ENCODE data around the gene DRC7. TPM values are rescaled to one million over a fixed set of nuclear protein-coding genes. Genes with fewer than 3 reads are reported as not detected.

DRC7 gene
- total RNA-seq, 1 donor, result 0.54 TPM

GRCh38 chr16:57676553-57677085, 18.0 kb upstream of the DRC7 start:
- no peak for DNase-seq (ENCODE audit: low read depth in 2 of 3, low spot score in 2 of 3)

GRCh38 chr16:57677622-57678369, 16.8 kb upstream of the DRC7 start:
- DNase-seq (ENCODE audit: low read depth in 2 of 3, low spot score in 2 of 3), result no peak

- no peak for DNase-seq (ENCODE audit: low read depth in 2 of 3, low spot score in 2 of 3)
These were observed 15.6 kb upstream of the DRC7 start for GRCh38 chr16:57679016-57679415.

GRCh38 chr16:57679767-57680482, 14.7 kb upstream of the DRC7 start:
- no peak for DNase-seq (ENCODE audit: low read depth in 2 of 3, low spot score in 2 of 3)

GRCh38 chr16:57680842-57681375, 13.7 kb upstream of the DRC7 start:
- peak in 1 of 3 donors; percentile 49 for DNase-seq (ENCODE audit: low read depth in 2 of 3, low spot score in 2 of 3)

GRCh38 chr16:57681950-57682728, 12.5 kb upstream of the DRC7 start:
- DNase-seq (ENCODE audit: low read depth in 2 of 3, low spot score in 2 of 3), result no peak

GRCh38 chr16:57682809-57683635, 11.6 kb upstream of the DRC7 start:
- no peak for DNase-seq (ENCODE audit: low read depth in 2 of 3, low spot score in 2 of 3)

- no peak for DNase-seq (ENCODE audit: low read depth in 2 of 3, low spot score in 2 of 3)
These were observed 10.7 kb upstream of the DRC7 start for GRCh38 chr16:57683636-57684545.

GRCh38 chr16:57684626-57685358, 9.8 kb upstream of the DRC7 start:
- DNase-seq (ENCODE audit: low read depth in 2 of 3, low spot score in 2 of 3), result no peak

- no peak for DNase-seq (ENCODE audit: low read depth in 2 of 3, low spot score in 2 of 3)
These were observed 9.0 kb upstream of the DRC7 start for GRCh38 chr16:57685633-57686032.

GRCh38 chr16:57686577-57686976, 8.0 kb upstream of the DRC7 start:
- DNase-seq (ENCODE audit: low read depth in 2 of 3, low spot score in 2 of 3), result no peak

GRCh38 chr16:57687363-57687929, 7.2 kb upstream of the DRC7 start:
- no peak for DNase-seq (ENCODE audit: low read depth in 2 of 3, low spot score in 2 of 3)

GRCh38 chr16:57688487-57688986, 6.1 kb upstream of the DRC7 start:
- no peak for DNase-seq (ENCODE audit: low read depth in 2 of 3, low spot score in 2 of 3)

- DNase-seq (ENCODE audit: low read depth in 2 of 3, low spot score in 2 of 3), result no peak
These were observed 5.4 kb upstream of the DRC7 start for GRCh38 chr16:57688987-57689761.

- DNase-seq (ENCODE audit: low read depth in 2 of 3, low spot score in 2 of 3), result peak in 2 of 3 donors; percentile 99 to 100
These were observed 4.6 kb upstream of the DRC7 start for GRCh38 chr16:57689762-57690558.

- no peak for DNase-seq (ENCODE audit: low read depth in 2 of 3, low spot score in 2 of 3)
These were observed 3.7 kb upstream of the DRC7 start for GRCh38 chr16:57690782-57691471.

All from hematopoietic multipotent progenitor cell (in vitro differentiated cells).